GM19468 (cell line): ENCODE results near the gene PKN1.

Experiments used
- ATAC-seq: cut with Tn5 transposase; IDR thresholded peaks from one replicate; pipeline ENCODE4 v1.9.1; 2021; ENCODE audit warnings: mild to moderate bottlenecking, moderate library complexity, moderate number of reproducible peaks; ENCODE audit not compliant: unreplicated experiment; ENCODE audit errors: extremely low read depth

Gene PKN1

GRCh38 chr19:14425696-14426138 lies 7.4 kb upstream of the PKN1 start:
- no peak for ATAC-seq

DNA sequence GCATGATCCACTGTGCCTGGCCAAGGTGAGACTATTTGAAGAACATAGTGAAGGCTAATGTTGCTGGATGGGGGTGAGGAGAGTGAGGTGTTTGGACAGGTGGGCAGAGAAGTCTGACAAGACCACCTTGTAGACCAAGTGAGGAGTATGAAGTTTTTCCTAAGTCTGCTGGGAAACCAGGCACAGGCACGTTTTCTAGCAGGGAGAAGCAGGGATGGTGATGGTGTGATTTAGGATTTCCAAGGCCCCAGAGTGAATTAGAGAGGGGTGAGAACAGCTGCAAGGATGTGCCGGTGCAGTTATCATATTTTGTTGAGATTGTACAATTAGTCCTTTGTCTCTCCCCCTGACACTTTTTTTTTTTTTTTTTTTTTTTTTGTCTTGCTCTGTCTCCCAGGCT lies 5.6 kb upstream of the PKN1 start:
- no peak for ATAC-seq

- no peak for ATAC-seq
Measured at GRCh38 chr19:14428882-14429416, 4.2 kb upstream of the PKN1 start.

GRCh38 chr19:14430712-14431111 lies 2.4 kb upstream of the PKN1 start:
- no peak for ATAC-seq

- ATAC-seq = no peak
Measured at GRCh38 chr19:14433554-14434501, 722 bp downstream of the PKN1 start.

DNA sequence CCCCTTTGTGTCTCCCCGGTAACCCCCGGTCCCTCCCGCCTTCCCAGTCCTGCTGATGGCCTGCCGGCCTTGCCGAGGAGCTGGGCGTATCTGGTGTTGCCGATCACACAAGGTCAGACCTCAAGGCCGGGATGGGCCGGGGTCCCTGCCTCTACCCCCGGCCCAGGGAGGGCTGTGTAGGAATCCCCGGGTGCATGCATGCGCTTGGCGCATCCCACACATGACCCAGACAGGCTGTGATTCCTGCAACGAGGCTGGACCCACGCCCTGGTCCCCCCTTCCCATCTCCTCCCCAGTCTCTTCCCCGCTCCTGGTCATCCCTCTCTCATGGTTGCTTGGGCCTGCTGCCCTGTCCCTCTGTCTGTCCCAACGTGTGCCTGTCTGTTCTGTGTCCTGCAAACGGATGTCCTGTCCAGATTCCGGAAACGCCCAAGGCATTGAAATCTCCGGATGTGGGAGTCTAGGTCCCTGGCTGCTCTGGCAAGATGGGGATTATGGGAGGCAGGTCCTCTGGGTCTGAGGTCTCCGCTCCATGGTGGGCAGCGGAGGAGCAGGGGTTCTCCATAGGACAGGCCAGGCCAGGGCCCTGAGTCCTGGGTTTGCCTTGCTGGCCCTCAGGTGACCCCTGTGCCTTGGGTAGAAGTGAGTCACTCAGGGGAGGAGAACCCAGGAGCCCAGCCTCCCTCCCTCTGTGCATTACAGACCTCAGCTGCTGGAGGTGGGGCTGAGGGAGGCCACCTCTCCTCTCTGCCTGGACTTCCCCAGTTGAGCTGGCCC lies 1.6 kb downstream of the PKN1 start:
- ATAC-seq = no peak

DNA sequence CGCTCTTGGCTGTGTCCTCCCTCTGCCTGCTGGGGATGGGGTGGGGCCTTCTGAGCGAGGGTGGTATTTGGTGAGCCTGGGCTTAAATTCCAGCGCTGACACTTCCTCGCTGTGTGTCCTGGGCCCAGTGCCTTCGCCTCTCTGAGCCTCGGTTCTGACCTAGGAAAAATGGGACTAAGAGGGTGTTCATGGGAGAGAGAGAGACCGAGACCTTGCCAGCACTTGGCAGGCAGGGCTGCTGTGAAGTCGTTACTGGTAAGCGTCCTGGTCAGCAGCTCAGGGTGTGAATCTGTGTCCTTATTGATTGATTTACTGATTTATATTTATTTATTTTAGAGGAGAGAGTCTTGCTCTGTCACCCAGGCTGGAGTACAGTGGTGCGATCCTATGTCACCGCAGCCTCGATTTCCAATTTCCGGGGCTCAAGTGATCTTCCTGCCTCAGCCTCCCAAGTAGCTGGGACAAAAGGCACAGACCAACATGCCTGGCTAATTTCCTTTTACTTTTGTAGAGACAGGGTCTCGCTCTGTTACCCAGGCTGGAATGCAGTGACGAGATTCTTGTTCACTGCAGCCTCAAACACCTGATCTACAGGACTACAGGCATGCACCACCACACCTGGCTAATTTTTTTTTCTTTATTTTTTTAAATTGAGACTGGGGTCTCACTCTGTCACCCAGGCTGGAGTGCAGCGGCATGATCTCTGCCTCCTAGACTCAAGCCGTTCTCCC lies 2.4 kb downstream of the PKN1 start:
- ATAC-seq = no peak

- ATAC-seq = no peak
Measured at GRCh38 chr19:14437578-14438140, 4.6 kb downstream of the PKN1 start.

- no peak for ATAC-seq
Measured at GRCh38 chr19:14439014-14439413, 5.9 kb downstream of the PKN1 start.

- ATAC-seq = no peak
Measured at GRCh38 chr19:14440049-14440448, 6.9 kb downstream of the PKN1 start.

DNA sequence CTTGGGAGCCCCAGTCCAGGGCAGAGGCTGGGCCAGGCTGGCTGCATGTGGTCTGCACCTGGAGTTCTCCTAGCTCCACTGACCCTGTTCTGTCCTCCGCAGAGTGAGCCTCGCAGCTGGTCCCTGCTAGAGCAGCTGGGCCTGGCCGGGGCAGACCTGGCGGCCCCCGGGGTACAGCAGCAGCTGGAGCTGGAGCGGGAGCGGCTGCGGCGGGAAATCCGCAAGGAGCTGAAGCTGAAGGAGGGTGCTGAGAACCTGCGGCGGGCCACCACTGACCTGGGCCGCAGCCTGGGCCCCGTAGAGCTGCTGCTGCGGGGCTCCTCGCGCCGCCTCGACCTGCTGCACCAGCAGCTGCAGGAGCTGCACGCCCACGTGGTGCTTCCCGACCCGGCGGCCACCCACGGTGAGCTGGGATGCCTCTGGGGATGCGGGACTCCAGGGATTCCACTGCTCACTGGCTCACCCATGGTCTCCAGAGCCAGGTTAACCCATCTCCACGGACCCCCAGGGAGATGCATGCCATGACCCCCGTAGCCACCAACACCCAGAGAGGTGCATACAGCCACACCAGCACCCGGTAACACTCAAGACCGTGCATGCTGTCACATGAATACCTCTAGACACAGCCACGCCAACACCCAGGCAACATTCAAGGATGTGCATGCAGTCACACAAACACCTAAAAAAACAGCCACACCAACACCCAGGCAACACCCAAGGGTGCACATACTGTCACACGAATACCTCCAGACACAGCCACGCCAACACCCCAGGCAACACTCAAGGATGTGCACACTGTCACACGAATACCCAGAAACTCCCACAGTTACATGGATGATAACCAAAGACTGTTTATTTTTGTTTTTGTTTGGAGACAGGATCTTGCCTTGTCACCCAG lies 8.2 kb downstream of the PKN1 start:
- ATAC-seq = no peak

DNA sequence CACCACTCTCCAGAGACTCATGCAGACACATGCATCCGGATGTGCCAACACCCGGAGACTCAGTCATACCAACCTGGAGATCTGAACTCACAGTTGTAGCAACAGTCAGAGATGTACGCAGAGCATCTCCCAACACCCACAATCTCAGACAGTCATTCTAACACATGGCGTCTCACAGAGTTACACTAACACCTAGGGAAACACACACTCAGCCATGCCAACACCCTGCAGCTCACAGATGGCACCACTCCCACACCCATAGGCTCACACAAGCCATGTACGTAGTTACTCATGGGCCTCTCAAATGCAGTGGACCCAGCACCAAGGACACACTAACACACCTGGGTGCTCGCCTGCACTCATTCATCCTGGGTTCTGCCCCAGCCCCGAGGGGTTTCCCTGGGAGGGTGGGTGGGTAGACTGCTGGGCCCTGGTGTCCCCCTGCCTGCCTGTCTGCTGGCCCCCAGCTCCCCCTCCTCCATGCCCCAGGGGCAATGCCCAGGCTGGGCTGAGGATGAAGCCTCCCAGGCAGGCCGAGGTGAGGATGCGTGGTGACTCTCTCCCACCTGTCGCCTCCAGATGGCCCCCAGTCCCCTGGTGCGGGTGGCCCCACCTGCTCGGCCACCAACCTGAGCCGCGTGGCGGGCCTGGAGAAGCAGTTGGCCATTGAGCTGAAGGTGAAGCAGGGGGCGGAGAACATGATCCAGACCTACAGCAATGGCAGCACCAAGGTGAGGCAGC lies 10.0 kb downstream of the PKN1 start:
- no peak for ATAC-seq

DNA sequence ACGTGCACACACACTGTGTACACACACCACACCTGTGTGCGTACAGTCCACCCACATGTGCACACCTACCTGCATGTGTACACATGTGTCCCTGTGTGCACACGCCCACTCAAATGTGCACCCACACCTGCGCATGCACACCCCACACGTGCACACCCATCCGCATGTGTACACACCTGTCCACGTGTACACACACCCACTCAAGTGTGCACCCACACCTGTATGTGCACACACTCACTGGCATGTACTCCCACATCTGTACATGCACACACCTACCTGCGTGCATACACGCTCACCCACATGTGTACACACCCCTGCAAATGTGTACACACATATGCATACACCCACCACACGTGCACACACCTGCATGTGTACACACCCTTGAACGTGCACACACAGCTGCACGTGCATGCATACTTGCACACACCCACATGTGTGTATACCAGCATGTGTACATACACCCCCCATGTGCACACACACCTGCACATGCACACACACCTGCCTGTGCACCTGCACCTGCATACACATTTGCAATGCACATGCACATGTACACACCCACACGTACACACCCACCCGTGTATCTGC lies 10.6 kb downstream of the PKN1 start:
- ATAC-seq = no peak

DNA sequence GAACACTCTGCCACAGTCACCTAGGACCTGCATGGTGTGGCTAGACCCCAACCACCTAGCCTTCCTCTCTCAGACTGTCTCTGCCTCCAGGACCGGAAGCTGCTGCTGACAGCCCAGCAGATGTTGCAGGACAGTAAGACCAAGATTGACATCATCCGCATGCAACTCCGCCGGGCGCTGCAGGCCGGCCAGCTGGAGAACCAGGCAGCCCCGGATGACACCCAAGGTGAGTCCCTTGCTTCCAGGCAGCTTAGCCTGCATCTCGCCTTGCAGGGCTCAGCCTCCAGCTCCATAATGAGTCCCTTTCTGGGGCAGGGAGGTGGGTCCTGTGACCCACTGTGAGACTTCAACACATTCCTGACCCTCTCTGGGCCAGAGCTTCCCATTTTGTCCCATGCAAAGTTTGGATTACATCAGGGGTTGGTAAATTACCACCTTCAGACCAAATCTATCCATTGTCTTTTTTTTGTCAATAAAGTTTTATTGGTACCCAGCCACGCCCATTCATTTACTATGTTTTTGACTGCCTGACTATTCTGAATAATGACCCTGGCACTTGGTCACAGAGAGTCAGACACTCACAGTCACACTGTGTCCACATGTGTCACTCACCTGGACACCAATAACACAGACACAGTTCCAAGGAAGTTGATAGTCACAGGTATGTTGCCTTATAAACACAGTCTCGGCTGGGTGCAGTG lies 13.4 kb downstream of the PKN1 start:
- ATAC-seq = no peak

- no peak for ATAC-seq
Measured at GRCh38 chr19:14449321-14449720, 16.2 kb downstream of the PKN1 start.

DNA sequence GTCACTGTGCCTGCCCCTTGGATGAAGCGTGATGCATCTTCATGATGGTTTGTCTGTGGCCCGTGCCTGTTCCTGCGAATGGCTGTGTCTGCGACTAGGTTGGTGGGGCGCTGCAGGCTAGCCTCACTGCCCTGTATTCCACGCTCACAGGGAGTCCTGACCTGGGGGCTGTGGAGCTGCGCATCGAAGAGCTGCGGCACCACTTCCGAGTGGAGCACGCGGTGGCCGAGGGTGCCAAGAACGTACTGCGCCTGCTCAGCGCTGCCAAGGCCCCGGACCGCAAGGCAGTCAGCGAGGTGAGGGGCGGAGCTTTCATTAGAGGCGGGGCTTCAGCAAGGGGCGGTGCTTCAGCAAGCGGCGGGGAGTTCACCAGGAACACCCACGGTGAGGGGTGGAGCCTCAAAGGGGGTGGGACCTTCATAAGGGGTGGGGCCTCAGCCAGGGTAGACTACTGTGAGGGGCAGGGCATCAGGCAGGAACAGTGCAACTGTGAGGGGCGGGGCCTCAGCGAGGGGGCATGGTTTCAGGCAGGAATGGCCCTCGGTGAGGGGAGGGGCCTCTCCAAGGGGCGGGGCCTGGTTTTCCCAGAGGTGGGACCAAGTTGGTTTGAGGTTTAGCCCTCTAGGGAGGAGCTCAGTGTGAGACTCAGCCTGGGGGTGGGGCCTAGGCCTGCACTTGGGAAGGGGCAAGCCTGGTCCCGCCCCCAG lies 17.2 kb downstream of the PKN1 start:
- no peak for ATAC-seq

GRCh38 chr19:14450876-14451275 lies 17.8 kb downstream of the PKN1 start:
- ATAC-seq = no peak
